GM12878 (cell line): ENCODE results near the gene GGNBP2.

Experiments used
- CEBPB ChIP-seq, 2 experiments: fragments of 150-350 bp in 1 of 2; IDR thresholded peaks; 2 replicates each; pipeline ENCODE4 v1.6.1; 2012 to 2014; ENCODE audit warnings: low read depth in 2 of 2, low read length in 2 of 2, borderline replicate concordance in 1 of 2, inconsistent platforms in 1 of 2
- CHD4 ChIP-seq: fragments of 200-600 bp; sonication (generic); IDR thresholded peaks from 2 replicates; pipeline ENCODE4 v1.6.1; 2016; ENCODE audit warnings: mild to moderate bottlenecking
- EP300 ChIP-seq, 2 experiments: fragments of 150-350 bp in 1 of 2; IDR thresholded peaks; 2 replicates each; pipeline ENCODE4 v1.6.1; 2011 to 2012; ENCODE audit warnings: low read depth in 2 of 2, low read length in 2 of 2, borderline replicate concordance in 1 of 2, improper control_type of control experiment in 1 of 2, inconsistent platforms in 1 of 2; ENCODE audit not compliant: control insufficient read depth in 1 of 2
- FOXM1 ChIP-seq: IDR thresholded peaks from 2 replicates; pipeline ENCODE4 v1.6.1; 2012; ENCODE audit warnings: low read depth, mild to moderate bottlenecking, inconsistent platforms, low read length, moderate library complexity
- POLR2AphosphoS5 ChIP-seq: IDR thresholded peaks from 2 replicates; pipeline ENCODE4 v1.6.1; 2011; ENCODE audit warnings: mild to moderate bottlenecking, low read length, inconsistent platforms
- SPI1 ChIP-seq: IDR thresholded peaks from 2 replicates; pipeline ENCODE4 v1.6.1; 2011; ENCODE audit warnings: low read depth, mild to moderate bottlenecking, low read length, moderate library complexity, borderline replicate concordance; ENCODE audit not compliant: insufficient read depth
- TARDBP ChIP-seq: IDR thresholded peaks from 2 replicates; pipeline ENCODE4 v1.6.1; 2016; ENCODE audit warnings: borderline replicate concordance
- TF ChIP-seq, protein P1 (sequence below), 3 experiments: IDR thresholded peaks in 2 of 3; conservative IDR thresholded peaks in 1 of 3; 2 replicates each; pipeline ENCODE4 v1.5.1; 2011; ENCODE audit warnings: low read depth in 3 of 3, low read length in 3 of 3, mild to moderate bottlenecking in 3 of 3, control low read depth in 2 of 3, moderate library complexity in 2 of 3, inconsistent platforms in 1 of 3, mixed read lengths in 1 of 3; ENCODE audit not compliant: control insufficient read depth in 2 of 3, insufficient read depth in 1 of 3; ENCODE audit errors: extremely low read depth in 1 of 3
- TF ChIP-seq, protein P2 (sequence below): IDR thresholded peaks from 2 replicates; pipeline ENCODE4 v1.6.1; 2012; ENCODE audit warnings: mild to moderate bottlenecking, low read depth, low read length

DNA sequence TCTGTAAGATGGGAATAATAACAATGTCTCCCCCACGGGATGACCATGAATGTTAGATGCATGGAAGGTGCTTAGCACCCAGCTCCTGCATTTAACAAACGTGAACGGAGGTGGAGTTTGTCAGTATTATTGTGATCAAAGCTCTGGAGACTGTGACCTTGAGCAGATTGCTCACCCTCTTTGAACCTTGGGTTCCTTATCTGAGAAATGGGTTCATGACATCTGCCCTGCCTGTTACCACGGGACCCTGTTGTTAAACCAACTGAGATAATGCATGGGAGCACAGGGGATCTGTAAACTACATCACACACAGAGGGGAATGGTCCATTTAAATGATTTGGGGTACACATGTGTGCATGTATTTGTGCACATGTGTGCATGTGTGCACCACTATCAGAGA, 86.3 kb downstream of the GGNBP2 start:
- no peak for TF ChIP-seq CHD4
- TF ChIP-seq, protein P1, sequence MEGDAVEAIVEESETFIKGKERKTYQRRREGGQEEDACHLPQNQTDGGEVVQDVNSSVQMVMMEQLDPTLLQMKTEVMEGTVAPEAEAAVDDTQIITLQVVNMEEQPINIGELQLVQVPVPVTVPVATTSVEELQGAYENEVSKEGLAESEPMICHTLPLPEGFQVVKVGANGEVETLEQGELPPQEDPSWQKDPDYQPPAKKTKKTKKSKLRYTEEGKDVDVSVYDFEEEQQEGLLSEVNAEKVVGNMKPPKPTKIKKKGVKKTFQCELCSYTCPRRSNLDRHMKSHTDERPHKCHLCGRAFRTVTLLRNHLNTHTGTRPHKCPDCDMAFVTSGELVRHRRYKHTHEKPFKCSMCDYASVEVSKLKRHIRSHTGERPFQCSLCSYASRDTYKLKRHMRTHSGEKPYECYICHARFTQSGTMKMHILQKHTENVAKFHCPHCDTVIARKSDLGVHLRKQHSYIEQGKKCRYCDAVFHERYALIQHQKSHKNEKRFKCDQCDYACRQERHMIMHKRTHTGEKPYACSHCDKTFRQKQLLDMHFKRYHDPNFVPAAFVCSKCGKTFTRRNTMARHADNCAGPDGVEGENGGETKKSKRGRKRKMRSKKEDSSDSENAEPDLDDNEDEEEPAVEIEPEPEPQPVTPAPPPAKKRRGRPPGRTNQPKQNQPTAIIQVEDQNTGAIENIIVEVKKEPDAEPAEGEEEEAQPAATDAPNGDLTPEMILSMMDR (IDR thresholded peaks at IDR 0.05 in 2 of 3, conservative IDR thresholded peaks at IDR 0.05 in 1 of 3; ENCODE audit: control insufficient read depth in 2 of 3, extremely low read depth in 1 of 3, insufficient read depth in 1 of 3, low read depth in 3 of 3, low read length in 3 of 3) = no peak
- TF ChIP-seq POLR2AphosphoS5 = no peak
- TF ChIP-seq TARDBP = no peak
- TF ChIP-seq, protein P2, sequence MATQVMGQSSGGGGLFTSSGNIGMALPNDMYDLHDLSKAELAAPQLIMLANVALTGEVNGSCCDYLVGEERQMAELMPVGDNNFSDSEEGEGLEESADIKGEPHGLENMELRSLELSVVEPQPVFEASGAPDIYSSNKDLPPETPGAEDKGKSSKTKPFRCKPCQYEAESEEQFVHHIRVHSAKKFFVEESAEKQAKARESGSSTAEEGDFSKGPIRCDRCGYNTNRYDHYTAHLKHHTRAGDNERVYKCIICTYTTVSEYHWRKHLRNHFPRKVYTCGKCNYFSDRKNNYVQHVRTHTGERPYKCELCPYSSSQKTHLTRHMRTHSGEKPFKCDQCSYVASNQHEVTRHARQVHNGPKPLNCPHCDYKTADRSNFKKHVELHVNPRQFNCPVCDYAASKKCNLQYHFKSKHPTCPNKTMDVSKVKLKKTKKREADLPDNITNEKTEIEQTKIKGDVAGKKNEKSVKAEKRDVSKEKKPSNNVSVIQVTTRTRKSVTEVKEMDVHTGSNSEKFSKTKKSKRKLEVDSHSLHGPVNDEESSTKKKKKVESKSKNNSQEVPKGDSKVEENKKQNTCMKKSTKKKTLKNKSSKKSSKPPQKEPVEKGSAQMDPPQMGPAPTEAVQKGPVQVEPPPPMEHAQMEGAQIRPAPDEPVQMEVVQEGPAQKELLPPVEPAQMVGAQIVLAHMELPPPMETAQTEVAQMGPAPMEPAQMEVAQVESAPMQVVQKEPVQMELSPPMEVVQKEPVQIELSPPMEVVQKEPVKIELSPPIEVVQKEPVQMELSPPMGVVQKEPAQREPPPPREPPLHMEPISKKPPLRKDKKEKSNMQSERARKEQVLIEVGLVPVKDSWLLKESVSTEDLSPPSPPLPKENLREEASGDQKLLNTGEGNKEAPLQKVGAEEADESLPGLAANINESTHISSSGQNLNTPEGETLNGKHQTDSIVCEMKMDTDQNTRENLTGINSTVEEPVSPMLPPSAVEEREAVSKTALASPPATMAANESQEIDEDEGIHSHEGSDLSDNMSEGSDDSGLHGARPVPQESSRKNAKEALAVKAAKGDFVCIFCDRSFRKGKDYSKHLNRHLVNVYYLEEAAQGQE = no peak
- TF ChIP-seq FOXM1 = no peak
- TF ChIP-seq SPI1 = no peak
- no peak for TF ChIP-seq CEBPB (IDR thresholded peaks at IDR 0.05; ENCODE audit: borderline replicate concordance in 1 of 2, low read depth in 2 of 2, low read length in 2 of 2)
- no peak for TF ChIP-seq EP300 (IDR thresholded peaks at IDR 0.05; ENCODE audit: borderline replicate concordance in 1 of 2, control insufficient read depth in 1 of 2, low read depth in 2 of 2, low read length in 2 of 2)
